GM13977 (cell line): ENCODE data around the gene CDH26.

Experiments
- DNase-seq: peaks from one replicate; pipeline ENCODE4 v3.0.0; 2012; ENCODE audit warnings: low spot score
- in situ Hi-C: fragments of 300-500 bp; cut with MboI; formaldehyde crosslinking; loops from one replicate; pipeline ENCODE4 v1.12.0; 2022; ENCODE audit warnings: low sequenced_read_pairs, low pct_unique_long_range_greater_than_20kb, mixed read lengths, inconsistent platforms; ENCODE audit not compliant: unreplicated experiment
- TF ChIP-seq, protein P1 (sequence below): IDR thresholded peaks from 2 replicates; pipeline ENCODE4 v1.5.1; 2012; ENCODE audit warnings: mild to moderate bottlenecking, control low read depth; ENCODE audit not compliant: insufficient read depth; ENCODE audit errors: extremely low read depth, missing control alignments

The CDH26 gene

DNA sequence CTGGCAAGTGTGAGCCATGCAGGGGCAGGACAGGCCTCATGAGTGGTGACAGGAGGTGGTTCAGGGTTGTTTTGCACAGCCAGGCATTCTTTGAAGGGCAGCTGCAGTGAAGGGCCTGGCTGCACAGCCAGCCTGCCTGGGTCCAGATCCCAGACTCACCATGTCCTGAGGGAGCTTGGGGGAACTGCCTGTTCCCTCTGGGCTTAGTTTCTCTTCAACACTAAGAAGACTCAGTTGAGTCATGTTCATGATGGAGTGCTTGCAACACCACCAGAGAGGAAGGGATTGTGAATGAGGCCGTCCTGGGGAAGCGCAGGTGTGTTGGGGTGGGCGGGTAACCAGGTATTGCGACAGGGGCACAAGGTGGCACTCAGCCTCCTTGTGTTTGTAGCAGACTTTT lies 102.4 kb downstream of the CDH26 start:
- DNase-seq, result no peak
- in situ Hi-C loops, result no loop called here
- TF ChIP-seq, protein P1, sequence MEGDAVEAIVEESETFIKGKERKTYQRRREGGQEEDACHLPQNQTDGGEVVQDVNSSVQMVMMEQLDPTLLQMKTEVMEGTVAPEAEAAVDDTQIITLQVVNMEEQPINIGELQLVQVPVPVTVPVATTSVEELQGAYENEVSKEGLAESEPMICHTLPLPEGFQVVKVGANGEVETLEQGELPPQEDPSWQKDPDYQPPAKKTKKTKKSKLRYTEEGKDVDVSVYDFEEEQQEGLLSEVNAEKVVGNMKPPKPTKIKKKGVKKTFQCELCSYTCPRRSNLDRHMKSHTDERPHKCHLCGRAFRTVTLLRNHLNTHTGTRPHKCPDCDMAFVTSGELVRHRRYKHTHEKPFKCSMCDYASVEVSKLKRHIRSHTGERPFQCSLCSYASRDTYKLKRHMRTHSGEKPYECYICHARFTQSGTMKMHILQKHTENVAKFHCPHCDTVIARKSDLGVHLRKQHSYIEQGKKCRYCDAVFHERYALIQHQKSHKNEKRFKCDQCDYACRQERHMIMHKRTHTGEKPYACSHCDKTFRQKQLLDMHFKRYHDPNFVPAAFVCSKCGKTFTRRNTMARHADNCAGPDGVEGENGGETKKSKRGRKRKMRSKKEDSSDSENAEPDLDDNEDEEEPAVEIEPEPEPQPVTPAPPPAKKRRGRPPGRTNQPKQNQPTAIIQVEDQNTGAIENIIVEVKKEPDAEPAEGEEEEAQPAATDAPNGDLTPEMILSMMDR, result no peak

DNA sequence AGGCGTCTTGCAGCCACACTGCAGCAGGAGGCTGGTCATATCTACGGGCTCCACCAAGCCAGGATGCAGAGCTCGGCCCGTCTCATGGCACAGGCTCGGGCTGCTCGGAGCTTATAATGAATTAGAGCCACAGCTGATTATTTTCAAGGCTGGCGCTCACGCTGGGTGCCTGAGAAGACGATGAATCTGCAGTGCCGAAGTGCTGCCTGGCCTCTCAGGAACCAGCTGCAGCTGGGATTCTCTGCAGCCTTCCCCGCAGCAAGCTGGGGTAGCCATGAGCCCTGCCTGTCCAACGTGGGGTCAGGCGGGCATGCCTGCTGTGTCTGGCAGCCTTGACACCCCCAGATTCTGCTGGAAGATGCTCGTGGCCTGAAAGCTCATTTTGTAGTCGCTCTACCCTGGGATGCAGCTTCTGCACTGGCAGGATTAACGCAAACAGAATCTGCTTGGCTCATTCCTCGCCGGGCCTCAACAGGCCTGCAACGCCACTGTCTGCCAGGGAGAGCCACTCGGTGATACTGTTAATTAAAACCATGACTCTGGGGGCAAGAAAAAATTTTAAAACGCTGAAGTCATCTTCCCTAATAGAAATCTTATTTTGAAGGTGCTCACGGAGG lies 104.3 kb downstream of the CDH26 start:
- DNase-seq, result no peak
- TF ChIP-seq, protein P1, result no peak
- in situ Hi-C loops, result no loop called here

DNA sequence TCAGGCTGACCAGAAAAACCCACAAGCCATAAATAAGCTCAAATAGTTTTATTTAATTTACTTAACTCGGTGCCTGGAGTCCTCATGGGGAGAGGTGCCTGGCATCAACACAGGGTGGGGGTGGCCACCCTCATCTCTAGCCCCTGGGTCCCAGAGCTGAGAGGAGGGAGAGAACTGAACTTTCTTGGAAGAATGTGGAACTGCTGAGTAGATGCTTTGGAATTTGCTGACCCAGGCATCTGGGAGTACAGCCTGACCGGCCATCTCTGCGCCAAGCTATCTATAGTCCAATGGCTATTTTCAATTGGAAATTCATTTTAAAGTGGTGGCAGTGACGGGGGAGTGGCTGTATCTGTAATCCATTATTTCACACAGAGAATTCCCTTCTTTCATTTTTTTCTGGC lies 104.8 kb downstream of the CDH26 start:
- TF ChIP-seq, protein P1, result no peak
- DNase-seq, result no peak
- in situ Hi-C loops, result no loop called here

DNA sequence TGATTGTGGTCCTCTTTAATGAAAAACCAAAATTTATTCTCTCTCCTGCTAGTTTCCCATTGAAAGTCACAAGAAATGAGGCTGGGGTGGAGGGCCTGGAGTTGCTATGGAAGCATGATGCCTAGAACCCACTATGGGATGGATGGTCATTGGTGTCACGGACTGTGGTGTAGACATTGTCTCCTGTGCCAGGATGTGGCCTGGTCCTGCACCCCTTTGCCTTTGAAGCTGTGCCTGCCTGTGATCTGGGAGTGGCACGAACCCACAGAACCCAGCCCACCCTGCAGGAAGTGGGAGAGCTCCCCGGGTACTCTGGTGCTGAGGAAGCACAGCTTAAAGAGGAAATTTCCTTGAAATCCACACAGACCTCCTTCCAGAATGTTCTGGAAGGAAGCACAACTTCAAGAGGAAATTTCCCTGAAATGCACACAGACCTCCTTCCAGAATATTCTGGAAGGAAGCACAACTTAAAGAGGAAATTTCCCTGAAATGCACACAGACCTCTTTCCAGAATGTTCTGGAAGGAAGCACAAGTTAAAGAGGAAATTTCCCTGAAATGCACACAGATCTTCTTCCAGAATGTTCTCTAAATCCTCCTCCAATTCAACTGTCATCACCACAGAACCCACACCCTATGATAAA lies 105.6 kb downstream of the CDH26 start:
- DNase-seq, result no peak
- in situ Hi-C loops, result no loop called here

More for the DNA sequence above, 105.6 kb downstream of the CDH26 start:
- TF ChIP-seq, protein P1, result no peak
